Measurements from ENCODE around the gene HIPK3. TPM values are rescaled to one million over a fixed set of nuclear protein-coding genes. Genes with fewer than 3 reads are reported as not detected.

HIPK3 gene
- total and polyA plus RNA-seq, 2 experiments from 2014 or later: 5.5 to 29.8 TPM

DNA sequence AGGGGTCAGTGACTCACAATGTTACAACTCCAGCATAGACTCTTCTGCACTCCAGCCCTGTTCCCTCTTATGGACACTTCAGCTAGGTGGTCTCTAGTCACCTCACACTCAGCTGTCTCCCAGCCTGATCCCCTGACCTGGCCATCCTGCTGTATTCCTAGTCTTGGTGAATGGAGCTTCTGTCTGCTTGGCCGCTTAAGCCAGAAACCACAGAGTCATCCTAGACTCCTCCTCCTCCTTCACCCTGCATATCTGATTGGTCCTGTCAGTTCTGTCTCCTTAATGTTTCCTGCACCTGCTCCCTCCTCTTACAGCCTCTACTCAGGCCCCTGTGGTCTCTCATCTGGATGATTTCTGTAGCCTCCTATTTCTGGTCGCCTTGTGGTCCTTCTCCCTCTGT is 144.9 kb downstream of the HIPK3 start:
- H3K79me2 ChIP-seq (replicated peaks; ENCODE audit: insufficient read depth): no peaks in the 10 kb centered on the region
- TF ChIP-seq, protein P1, sequence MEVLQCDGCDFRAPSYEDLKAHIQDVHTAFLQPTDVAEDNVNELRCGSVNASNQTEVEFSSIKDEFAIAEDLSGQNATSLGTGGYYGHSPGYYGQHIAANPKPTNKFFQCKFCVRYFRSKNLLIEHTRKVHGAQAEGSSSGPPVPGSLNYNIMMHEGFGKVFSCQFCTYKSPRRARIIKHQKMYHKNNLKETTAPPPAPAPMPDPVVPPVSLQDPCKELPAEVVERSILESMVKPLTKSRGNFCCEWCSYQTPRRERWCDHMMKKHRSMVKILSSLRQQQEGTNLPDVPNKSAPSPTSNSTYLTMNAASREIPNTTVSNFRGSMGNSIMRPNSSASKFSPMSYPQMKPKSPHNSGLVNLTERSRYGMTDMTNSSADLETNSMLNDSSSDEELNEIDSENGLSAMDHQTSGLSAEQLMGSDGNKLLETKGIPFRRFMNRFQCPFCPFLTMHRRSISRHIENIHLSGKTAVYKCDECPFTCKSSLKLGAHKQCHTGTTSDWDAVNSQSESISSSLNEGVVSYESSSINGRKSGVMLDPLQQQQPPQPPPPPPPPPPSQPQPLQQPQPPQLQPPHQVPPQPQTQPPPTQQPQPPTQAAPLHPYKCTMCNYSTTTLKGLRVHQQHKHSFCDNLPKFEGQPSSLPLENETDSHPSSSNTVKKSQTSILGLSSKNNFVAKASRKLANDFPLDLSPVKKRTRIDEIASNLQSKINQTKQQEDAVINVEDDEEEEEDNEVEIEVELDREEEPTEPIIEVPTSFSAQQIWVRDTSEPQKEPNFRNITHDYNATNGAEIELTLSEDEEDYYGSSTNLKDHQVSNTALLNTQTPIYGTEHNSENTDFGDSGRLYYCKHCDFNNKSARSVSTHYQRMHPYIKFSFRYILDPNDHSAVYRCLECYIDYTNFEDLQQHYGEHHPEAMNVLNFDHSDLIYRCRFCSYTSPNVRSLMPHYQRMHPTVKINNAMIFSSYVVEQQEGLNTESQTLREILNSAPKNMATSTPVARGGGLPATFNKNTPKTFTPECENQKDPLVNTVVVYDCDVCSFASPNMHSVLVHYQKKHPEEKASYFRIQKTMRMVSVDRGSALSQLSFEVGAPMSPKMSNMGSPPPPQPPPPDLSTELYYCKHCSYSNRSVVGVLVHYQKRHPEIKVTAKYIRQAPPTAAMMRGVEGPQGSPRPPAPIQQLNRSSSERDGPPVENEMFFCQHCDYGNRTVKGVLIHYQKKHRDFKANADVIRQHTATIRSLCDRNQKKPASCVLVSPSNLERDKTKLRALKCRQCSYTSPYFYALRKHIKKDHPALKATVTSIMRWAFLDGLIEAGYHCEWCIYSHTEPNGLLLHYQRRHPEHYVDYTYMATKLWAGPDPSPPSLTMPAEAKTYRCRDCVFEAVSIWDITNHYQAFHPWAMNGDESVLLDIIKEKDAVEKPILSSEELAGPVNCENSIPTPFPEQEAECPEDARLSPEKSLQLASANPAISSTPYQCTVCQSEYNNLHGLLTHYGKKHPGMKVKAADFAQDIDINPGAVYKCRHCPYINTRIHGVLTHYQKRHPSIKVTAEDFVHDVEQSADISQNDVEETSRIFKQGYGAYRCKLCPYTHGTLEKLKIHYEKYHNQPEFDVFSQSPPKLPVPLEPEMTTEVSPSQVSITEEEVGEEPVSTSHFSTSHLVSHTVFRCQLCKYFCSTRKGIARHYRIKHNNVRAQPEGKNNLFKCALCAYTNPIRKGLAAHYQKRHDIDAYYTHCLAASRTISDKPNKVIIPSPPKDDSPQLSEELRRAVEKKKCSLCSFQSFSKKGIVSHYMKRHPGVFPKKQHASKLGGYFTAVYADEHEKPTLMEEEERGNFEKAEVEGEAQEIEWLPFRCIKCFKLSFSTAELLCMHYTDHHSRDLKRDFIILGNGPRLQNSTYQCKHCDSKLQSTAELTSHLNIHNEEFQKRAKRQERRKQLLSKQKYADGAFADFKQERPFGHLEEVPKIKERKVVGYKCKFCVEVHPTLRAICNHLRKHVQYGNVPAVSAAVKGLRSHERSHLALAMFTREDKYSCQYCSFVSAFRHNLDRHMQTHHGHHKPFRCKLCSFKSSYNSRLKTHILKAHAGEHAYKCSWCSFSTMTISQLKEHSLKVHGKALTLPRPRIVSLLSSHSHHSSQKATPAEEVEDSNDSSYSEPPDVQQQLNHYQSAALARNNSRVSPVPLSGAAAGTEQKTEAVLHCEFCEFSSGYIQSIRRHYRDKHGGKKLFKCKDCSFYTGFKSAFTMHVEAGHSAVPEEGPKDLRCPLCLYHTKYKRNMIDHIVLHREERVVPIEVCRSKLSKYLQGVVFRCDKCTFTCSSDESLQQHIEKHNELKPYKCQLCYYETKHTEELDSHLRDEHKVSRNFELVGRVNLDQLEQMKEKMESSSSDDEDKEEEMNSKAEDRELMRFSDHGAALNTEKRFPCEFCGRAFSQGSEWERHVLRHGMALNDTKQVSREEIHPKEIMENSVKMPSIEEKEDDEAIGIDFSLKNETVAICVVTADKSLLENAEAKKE (CRISPR knock-in tag; IDR thresholded peaks at IDR 0.05): no peak
- TF ChIP-seq POLR2AphosphoS5 (IDR thresholded peaks at IDR 0.05; ENCODE audit: low read depth): no peak
- no peak for TF ChIP-seq ZNF331 (CRISPR knock-in tag; IDR thresholded peaks at IDR 0.05; ENCODE audit: low read depth)
- no peak for TF ChIP-seq STAT1 (IDR thresholded peaks at IDR 0.05; ENCODE audit: unreplicated experiment)
- no peak for TF ChIP-seq NANOG (IDR thresholded peaks at IDR 0.05; ENCODE audit: borderline replicate concordance)
- TF ChIP-seq ZNF114 (CRISPR knock-in tag; IDR thresholded peaks at IDR 0.05): no peak
- no peak for TF ChIP-seq EZH2 (IDR thresholded peaks at IDR 0.05; ENCODE audit: low read depth, unreplicated experiment)
- no peak for TF ChIP-seq CREB1 (CRISPR knock-in tag; IDR thresholded peaks at IDR 0.05; ENCODE audit: low read depth)
- TF ChIP-seq EZH2phosphoT487 (IDR thresholded peaks at IDR 0.05; ENCODE audit: unreplicated experiment): no peak
- TF ChIP-seq, protein P2, sequence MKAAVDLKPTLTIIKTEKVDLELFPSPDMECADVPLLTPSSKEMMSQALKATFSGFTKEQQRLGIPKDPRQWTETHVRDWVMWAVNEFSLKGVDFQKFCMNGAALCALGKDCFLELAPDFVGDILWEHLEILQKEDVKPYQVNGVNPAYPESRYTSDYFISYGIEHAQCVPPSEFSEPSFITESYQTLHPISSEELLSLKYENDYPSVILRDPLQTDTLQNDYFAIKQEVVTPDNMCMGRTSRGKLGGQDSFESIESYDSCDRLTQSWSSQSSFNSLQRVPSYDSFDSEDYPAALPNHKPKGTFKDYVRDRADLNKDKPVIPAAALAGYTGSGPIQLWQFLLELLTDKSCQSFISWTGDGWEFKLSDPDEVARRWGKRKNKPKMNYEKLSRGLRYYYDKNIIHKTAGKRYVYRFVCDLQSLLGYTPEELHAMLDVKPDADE (IDR thresholded peaks at IDR 0.05): no peak
- TF ChIP-seq JUNB (IDR thresholded peaks at IDR 0.05; ENCODE audit: unreplicated experiment): no peak
- TF ChIP-seq, protein P3, sequence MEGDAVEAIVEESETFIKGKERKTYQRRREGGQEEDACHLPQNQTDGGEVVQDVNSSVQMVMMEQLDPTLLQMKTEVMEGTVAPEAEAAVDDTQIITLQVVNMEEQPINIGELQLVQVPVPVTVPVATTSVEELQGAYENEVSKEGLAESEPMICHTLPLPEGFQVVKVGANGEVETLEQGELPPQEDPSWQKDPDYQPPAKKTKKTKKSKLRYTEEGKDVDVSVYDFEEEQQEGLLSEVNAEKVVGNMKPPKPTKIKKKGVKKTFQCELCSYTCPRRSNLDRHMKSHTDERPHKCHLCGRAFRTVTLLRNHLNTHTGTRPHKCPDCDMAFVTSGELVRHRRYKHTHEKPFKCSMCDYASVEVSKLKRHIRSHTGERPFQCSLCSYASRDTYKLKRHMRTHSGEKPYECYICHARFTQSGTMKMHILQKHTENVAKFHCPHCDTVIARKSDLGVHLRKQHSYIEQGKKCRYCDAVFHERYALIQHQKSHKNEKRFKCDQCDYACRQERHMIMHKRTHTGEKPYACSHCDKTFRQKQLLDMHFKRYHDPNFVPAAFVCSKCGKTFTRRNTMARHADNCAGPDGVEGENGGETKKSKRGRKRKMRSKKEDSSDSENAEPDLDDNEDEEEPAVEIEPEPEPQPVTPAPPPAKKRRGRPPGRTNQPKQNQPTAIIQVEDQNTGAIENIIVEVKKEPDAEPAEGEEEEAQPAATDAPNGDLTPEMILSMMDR (conservative IDR thresholded peaks at IDR 0.05; ENCODE audit: low read depth in 2 of 2): no peak
- TF ChIP-seq, protein P4, sequence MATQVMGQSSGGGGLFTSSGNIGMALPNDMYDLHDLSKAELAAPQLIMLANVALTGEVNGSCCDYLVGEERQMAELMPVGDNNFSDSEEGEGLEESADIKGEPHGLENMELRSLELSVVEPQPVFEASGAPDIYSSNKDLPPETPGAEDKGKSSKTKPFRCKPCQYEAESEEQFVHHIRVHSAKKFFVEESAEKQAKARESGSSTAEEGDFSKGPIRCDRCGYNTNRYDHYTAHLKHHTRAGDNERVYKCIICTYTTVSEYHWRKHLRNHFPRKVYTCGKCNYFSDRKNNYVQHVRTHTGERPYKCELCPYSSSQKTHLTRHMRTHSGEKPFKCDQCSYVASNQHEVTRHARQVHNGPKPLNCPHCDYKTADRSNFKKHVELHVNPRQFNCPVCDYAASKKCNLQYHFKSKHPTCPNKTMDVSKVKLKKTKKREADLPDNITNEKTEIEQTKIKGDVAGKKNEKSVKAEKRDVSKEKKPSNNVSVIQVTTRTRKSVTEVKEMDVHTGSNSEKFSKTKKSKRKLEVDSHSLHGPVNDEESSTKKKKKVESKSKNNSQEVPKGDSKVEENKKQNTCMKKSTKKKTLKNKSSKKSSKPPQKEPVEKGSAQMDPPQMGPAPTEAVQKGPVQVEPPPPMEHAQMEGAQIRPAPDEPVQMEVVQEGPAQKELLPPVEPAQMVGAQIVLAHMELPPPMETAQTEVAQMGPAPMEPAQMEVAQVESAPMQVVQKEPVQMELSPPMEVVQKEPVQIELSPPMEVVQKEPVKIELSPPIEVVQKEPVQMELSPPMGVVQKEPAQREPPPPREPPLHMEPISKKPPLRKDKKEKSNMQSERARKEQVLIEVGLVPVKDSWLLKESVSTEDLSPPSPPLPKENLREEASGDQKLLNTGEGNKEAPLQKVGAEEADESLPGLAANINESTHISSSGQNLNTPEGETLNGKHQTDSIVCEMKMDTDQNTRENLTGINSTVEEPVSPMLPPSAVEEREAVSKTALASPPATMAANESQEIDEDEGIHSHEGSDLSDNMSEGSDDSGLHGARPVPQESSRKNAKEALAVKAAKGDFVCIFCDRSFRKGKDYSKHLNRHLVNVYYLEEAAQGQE (IDR thresholded peaks at IDR 0.05; ENCODE audit: unreplicated experiment): no peak
- no peaks in the 10 kb centered on the region for H3K4me1 ChIP-seq (ENCODE audit: insufficient read depth)
- DNase-seq (ENCODE audit: low spot score) (no peak), ATAC-seq (peak; percentile 55)
- H4K20me1 ChIP-seq (replicated peaks; ENCODE audit: insufficient read depth): no peaks in the 10 kb centered on the region
- no peak overlapping the region for H3K4me3 ChIP-seq
- Mint-ChIP-seq H3K27ac (no peak overlapping the region), H3K4me1 (peaks cover 5% of the 10 kb centered on the region; the same call in 2 of the 3 replicates), H3K9me3 (no peaks in the 10 kb centered on the region), H3K27me3 (ENCODE audit: insufficient read depth, low read depth, poor library complexity) (peaks cover 2% of the 10 kb centered on the region), H3K36me3 (ENCODE audit: low read depth) (no peaks in the 10 kb centered on the region), H3K4me3 (no peak overlapping the region)
- no peaks in the 10 kb centered on the region for H3K27me3 ChIP-seq (ENCODE audit: insufficient read depth)
- H3K36me3 ChIP-seq (ENCODE audit: insufficient read depth): no peaks in the 10 kb centered on the region
- no peak overlapping the region for H3K4me2 ChIP-seq
- no peaks in the 10 kb centered on the region for H3F3A ChIP-seq (replicated peaks; ENCODE audit: low read depth)
- no peak overlapping the region for H2AFZ ChIP-seq
- no peak overlapping the region for H3K27ac ChIP-seq (ENCODE audit: low read depth)
- H3K9me2 ChIP-seq (ENCODE audit: insufficient read depth): no peaks in the 10 kb centered on the region
